ENCODE measurements around the gene PCCB.
"Not testable (repeated sequence)": the region's sequence is repeated elsewhere in the genome, so short reads cannot be mapped to it uniquely, and the experiment has no call there.

Gene PCCB

DNA sequence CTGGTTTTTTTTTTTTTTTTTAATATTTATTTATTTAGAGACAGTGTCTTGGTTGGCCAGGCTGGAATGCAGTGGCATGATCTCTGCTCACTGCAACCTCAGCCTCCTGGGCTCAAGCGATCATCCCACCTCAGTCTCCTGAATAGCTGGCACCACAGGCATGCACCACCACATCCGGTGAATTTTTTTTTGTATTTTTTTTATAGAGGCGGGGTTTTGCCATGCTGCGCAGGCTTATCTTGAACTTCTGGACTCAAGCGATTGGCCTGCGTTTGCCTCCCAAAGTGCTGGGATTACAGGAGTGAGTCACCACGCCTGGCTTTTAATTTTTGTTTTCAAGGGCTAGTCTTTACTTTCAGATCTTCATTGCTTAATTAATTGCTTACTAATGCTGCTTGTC is 13.1 kb downstream of the PCCB start:
- no peak for DNase-seq

DNA sequence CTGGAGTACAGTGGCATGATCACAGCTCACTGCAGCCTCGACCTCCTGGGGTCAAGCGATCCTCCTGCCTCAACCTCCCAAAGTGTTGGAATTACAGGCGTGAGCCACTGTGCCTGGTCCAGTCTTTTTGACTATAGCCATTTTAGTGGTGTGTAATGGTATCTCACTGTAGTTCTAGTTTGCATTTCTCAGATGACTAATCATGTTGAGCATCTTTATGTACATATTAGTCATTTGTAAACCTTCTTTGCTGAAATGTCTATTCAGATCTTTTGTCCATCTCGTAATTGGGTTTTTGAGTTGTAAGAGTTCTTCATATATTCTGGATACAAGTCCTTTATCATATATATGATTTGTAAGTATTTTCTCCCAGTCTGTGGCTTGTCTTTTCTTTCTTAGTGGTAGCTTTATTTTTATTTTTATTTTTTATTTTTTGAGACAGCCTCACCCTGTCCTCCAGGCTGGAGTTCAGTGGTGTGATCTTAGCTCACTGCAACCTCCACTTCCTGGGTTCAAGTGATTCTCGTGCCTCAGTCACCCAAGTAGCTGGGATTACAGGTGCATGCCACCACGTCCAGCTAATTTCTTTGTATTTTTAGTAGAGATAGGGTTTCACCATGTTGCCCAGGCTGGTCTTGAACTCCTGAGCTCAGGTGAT is 16.5 kb downstream of the PCCB start:
- DNase-seq = not testable (repeated sequence)

DNA sequence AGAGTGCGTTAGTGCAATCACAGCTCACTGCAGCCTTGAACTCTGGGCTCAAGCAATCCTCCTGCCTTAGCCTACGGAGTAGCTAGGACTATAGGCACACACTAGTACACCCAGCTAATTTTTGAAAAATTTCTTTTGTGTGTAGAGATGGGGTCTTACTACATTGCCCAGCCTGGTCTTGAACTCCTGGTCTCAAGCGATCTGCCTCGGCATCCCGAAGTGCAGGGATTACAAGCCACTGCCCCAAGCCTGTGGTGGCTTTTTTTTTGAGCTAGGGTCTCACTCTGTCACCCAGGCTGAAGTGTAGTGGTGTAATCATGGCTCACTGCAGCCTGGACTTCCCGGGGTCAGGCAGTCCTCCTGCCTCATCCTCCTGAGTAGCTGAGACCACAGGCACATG is 17.1 kb downstream of the PCCB start:
- no peak for DNase-seq

DNA sequence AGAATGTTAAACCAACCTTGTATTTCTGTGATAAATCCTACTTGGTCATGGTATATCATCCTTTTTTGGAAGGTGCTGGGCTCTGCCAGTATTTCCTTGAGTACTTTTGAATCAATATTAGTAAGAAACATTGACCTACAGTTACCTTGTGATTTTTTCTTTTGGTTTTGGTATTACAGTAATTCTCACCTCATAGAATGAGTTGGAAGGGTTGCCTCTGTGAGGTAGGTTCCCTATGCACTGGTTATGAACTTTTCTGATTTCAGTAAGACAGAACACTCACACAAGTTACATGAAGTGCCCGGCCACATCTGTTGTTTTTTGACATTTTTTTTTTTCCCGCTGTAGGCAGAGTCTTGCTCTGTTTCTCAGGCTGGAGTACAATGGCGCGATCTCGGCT is 20.0 kb downstream of the PCCB start:
- no peak for DNase-seq

DNA sequence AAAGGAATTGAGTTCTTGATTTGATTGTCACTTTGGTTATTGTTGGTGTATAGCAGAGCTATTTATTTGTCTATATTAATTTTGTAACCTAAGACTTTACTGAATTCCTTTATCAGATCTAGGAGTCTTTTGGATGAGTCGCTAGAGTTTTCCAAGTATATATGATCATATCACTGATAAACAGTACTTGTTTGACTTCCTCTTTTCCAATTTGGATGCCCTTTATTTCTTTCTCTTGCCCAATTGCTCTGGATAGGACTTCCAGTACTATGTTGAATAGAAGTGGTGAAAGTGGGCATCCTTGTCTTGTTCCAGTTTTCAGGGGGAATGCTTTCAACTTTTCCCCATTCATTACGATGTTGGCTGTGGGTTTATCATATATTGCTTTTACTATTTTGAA is 21.5 kb downstream of the PCCB start:
- not testable (repeated sequence) for DNase-seq

DNA sequence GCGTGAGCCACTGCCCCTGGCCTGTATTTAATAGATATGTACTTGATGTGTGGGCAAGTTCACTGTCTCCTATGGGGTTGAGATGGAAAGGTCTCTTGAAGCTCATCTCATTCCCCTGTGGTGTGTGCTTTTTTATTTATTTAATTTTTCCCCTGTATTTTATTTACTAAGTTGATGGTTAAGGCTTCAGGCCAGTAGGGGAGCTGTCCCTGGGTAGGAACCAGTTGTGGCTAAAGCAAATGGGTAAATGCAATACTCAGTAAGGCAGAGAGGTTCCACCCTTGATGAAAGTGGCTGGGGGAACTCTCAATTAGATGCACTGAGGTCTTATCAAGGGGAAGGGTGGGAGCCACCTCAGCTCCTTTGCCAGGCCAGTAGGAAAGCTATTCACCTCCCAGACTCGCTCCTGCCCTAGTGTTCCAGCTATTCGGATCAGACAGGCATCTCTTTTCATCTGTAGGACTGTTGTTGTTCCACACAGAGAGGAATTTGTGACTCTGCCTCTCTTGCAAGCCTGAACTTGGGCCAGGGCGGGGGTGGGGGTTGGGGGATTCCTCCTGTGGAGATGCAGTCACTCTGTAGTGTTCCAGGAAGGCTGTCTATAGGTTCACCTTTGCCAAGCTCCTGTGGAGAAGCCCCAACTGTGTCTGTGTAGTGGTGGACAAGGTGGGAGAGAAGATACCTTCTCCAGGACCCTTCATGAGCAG is 26.1 kb downstream of the PCCB start:
- DNase-seq = no peak

DNA sequence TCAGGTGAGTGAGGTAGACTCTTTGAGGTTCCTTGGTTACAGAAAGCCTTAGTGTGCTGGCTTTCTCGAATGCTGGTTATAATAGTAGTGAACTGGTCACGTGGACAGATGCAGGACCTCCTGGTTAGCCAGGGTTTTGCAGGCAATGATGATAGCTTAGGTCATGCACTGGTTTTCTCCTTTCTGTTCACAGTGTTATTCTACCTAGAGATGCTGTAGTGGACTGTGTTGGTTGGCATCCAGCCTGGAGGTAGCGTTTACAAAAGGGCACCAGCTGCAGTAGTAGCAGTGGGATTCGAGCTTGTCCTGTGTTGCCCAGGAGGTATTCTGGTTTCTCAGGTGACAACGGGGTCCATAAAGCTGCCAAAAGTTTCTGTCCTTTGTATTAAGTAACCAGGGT is 27.0 kb downstream of the PCCB start:
- no peak for DNase-seq

DNA sequence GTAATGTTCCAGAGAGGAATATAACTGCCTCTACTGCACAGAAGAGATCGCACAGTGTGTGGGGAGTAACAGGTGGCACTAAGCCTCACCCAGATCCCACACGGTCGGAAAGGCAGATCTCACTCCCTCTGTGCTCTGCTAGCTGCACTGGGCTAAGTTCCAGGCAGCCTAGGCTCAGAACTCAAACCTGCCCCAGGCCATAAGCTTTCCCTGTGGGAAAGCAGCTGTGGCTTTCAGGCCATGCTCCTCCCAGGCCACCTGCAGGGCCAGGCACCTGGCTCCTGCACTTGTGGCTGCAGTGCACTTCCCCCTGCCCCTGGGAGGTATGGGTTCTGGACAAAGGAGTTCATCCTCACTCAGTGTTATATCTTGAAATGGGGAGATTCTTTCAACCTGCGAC is 27.5 kb downstream of the PCCB start:
- DNase-seq = no peak

DNA sequence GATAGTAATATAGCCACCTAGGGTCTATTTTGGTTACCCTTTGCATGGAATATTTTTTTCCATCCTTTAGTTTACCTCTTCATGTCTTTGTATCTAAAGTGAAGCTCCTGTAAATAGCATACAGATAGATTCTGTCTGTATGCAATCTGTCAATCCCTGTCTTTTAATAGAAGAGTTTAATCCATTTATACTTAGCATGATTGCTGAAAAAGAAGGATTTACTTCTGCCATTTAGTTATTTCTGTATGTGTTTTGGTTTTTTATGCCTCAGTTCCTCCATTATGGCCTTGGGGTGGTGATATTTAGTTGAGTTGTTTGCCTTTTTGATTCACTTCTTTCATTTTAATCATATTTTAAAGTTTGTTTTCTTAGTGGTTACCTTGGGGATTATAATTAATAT is 29.0 kb downstream of the PCCB start:
- no peak for DNase-seq

DNA sequence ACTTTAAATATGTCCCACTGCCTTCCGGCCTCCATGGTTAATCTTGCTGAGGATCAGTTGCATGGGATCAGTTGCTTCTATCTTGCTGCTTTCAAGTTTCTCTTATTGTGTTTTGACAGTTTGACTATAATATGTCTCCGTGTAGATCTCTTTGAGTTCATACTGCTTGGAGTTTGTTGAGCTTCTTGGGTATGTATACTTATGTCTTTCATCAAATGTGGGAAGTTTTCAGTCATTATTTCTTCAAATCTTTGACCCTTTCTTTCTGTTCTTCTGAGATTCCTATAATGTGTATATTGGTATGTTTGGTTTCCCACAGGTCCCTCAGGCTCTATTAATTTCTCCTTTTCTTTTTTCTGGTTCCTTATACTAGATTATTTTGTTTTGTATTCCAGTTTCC is 30.8 kb downstream of the PCCB start:
- DNase-seq = no peak

DNA sequence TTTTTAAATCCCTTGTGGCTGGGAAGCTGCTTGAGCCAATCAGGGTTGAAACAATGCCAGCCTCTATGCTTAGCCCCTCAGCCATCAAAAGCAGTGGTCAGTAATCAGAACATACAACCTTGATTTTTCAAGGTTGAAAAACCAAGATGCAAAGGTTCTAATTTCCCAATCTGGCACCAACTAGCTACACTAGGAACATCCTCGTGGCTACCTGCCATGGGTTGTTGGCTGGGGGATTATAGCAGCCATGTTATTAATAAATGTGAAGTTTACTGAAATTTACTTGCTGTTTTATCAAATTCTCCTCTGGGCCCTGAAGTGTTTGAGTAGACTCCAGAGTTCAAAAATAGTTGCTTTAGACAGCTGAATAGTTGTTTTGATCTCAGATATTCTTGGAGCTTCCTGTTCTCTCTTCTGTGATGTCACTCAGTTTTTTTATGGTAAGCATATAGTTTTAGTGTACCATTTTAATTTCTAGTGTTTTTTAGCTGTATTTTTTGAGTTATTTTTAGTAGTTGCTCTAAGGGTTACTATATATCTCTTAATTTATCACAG is 31.9 kb downstream of the PCCB start:
- no peak for DNase-seq

DNA sequence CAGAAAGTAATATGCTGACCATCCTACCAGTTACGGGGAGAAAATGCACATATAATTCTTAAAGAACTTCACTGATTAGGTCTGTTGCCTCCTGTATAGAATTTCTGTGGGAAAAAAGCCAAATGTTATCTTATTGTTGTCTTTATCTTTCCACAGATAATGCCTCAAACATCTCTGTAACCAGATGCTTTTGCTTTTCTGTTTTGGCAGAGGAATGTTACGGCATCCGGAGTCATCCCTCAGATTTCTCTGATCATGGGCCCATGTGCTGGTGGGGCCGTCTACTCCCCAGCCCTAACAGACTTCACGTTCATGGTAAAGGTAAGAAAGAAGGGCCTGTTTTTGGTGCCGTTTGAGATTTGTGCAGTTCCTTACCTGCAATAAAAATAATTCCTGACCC is 33.5 kb downstream of the PCCB start:
- DNase-seq = no peak

DNA sequence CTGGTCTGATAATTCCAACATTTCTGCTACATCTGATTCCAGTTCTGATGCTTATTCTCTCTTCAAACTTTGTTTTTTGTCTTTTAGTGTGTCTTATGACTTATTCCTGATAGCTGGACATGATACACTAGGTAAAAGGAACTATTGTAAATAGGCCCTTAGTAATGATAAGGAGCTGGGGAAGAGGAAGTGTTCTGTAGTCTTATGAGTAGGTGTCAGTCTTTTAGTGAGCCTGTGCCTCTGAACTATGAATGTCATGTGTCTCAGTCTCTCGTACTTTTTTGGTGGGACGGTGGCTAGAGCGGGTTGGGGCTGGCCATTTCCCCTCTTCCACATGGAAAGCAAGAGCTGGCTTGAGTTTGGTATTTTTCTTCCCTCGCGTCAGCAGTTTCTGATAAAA is 41.2 kb downstream of the PCCB start:
- DNase-seq = no peak

DNA sequence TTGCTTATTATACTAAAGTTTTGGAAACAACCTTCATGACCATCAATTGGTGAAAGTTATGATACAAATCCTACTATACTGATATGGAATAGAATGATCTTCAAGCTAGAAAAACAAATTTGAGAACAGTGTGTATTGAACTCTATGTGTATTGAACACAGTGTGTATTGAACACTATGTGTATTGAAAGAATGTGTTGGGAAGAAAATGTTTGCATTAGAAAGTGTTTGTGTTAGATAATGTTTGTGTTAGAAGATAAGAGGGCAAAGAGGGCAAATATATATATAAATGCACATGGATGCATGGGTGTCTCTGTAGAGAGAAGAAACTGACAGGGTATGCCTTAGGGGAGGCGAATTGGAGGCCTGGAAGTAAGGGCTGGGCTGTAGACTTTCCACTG is 42.4 kb downstream of the PCCB start:
- no peak for DNase-seq

DNA sequence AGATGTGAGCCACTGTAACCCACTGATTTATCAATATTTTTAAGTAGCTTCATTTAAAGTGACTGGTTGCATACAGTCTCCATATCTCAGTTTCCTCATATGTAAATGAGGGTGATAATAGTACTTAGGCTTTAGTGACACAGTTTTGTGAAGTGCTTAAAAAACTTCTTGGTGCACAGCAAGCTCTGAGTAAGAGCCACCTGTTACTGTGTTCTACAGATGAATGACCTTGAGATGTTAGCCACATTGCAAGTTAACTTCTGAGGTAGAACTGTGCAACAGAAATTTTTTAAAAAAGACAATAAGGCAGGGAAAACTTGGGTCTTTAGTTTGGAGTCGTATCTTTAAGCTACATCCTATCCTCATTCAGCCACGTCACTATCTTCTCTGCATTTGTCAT is 43.1 kb downstream of the PCCB start:
- no peak for DNase-seq

DNA sequence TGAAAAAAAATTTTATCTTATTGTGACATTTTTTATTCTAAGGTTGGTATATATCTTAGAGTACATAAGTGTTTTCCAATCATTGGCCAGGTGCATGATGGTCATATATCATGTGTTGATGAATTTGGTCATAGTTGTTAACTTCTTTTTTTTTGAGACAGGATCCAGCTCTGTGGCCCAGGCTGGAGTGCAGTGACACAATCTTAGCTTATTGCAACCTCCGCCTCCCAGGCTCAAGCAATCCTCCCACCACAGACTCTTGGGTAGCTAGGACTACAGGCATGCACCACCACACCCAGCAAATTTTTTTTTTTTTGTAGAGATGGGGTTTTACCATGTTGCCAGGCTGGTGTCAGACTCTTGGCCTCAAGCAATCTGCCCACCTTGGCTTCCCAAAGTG is 44.0 kb downstream of the PCCB start:
- no peak for DNase-seq

DNA sequence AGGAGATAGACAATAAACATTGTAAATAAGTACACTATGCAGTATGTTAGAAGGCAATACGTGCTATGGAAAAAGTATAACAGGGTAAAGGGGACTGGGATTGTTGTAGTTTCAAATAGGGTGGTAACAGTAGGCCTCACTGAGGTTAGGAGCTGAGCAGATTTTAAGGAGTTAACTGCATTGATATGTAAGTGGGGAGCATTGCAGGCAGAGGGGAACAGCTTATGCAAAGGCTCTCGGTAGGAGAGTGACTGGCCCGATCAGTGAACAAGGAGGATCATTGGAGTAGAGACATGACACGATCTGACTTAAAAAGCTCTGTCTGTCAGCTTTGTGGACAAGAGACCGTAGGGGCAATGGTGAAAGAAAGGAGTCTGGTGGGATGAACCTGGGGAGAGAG is 46.8 kb downstream of the PCCB start:
- no peak for DNase-seq

DNA sequence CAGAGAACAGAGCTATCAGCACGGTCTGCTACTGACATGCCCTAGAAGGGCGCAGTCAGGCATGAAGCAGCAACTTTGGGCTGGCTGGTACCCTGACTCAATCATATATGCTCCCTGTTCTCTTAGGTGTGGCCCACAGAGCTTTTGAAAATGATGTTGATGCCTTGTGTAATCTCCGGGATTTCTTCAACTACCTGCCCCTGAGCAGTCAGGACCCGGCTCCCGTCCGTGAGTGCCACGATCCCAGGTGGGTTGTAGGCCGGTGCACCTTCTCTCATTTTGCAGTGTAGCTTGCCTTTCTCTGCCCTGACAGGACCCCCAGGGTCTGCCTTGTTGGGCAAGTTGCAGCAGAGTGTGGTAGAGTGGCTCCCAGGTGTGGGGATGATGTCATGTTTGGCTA is 47.7 kb downstream of the PCCB start:
- no peak for DNase-seq

DNA sequence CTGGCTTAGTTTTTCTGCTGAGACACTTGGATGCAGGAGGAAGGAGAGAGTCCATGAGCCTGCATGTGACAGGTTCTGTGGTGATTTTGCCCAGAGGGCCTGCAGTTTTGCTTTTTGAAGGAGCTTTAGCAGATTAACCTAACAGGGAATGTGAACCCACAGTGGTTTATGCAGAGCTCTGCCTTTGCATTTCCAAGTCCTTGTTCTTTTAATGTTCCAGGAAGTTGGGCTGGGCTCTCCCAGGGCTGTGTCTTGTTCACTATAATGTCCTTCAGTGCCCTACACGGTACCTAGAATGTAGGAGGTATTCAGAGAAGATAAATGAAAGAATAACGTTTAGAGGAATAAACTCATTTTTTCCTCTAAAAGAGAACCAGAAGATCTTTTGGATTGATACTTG is 50.3 kb downstream of the PCCB start:
- DNase-seq = no peak

DNA sequence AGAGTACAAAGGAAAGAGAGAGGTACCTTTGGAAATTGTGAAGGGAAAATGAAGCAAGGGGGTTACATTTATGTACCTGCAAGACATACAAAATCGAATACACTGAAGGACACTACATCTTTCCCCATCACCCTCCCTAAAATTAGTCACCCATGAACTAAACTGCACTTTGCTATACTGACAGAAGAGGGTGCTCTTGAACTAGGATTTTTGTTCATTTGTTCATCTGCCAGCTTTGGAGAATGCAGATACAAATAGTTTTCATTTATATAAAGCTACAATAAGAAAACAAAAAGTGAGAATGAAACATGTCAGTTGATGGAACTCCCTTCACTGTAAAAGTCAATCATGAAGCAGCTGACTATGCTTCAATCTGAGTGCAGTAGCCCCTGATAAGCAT is 55.7 kb downstream of the PCCB start:
- no peak for DNase-seq

DNA sequence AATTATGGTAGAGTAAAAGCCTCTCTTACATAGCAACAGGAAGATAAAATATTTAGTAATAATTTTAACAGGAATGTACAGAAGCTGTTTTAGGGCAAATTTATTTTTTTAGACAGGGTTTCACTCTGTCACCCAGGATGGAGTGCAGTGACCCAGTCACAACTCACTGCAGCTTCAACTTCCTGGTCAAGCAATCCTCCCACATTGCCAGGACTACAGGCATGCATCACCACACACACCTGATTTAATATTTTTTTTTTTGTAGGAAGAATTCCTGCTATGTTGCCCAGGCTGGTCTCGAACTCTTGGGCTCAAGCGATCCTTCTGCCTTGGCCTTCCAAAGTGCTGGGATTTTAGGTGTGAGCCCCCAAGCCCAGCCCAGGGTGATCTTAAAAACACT is 61.1 kb downstream of the PCCB start:
- DNase-seq = no peak

DNA sequence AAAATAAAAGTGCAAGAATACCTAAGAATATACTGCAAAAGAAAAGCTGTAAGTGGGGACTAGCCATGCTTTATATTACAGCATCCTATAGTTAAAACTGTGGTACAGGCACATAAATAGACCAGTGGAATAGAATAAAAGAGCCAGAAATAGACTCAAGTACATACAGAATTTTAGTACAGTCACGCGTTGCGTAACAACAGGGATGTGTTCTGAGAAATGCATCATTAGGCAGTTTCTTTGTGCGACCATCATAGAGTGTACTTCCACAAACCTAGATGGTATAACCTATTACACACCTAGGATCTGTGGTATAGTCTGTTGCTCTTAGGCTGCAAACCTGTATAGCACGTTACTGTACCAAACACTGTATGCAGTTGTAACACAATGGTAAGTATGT is 61.8 kb downstream of the PCCB start:
- DNase-seq = no peak

DNA sequence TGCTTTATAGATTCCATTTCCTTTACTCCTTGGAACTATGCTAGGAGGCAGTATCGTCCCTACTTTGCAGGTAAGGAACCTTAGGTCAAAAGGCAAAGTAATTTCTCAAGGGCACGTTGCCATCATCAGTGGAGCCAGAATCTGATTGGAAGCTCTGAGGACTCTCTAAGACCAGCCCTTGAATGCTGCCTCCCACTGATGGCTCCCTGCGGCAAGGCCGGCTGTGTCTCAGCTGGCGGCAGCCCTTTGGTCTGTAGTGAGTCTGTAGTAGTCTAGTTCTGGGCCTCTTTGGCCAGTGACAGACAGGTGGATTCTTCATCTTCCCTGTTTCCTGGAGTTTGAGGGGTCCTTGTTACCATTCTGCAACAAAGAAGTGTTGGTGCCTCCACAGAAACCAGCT is 76.2 kb downstream of the PCCB start:
- DNase-seq = no peak

DNA sequence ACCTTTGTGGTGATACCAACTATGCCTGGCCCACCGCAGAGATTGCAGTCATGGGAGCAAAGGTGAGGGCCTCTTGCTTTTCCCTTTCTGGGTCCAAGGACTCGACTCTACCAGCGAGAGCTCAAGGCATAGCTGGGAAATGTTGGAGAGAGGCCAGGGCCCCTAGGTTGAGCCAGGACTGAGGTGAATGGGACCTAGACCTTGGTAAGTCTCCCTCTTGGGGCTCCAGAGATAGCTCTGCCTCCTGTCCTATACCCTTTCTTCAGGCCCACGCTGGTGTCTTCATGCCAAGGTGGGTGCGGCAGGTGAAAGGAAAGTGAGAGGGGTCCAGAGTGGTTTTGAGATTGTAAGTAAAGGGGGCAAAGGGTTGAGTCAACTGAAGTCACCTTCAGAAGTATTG is 77.5 kb downstream of the PCCB start:
- no peak for DNase-seq

DNA sequence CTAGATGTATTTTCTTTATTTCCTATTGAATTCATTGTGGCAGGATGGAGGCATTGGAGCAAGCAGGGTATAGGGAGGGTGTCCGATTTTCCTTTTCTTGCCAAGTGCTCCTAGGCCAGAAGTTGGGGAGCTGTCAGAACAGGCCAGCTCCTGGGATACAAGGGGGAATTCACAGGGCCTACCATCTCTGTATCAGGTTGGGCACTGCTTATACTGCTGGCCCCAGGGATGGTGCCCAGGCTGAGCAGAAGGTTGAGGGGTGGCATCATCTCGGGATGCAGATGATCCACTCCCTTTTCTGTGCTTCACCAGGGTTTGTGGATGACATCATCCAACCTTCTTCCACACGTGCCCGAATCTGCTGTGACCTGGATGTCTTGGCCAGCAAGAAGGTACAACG is 79.5 kb downstream of the PCCB start:
- DNase-seq = no peak

Measured in activated naive CD4-positive, alpha-beta T cell treated with Interleukin-2 at 50 U/mL for 16 hours (primary cell).